Endothelial cell of umbilical vein (primary cell): ENCODE data around the gene GAST. TPM values are rescaled to one million over a fixed set of nuclear protein-coding genes. Genes with fewer than 3 reads are reported as not detected.

ENCODE experiments used
- BruUV-seq: library from RNA; stranded (reverse); fragments of 400-500 nt; replicated peaks from 2 replicates; lab custom pipeline; 2021; lab: Mats Ljungman, UMichigan
- CTCF ChIA-PET: fragments of 300-600, 350-600 bp; sonication (Branson Sonifier 250); formaldehyde crosslinking; loops from one replicate; lab custom pipeline; 2021; ENCODE audit warnings: antibody characterized with exemption, inconsistent platforms; lab: Charles Lee
- POLR2A ChIA-PET: fragments of 300-600, 350-600 bp; sonication (Branson Sonifier 250); formaldehyde crosslinking; loops from one replicate; lab custom pipeline; 2021; ENCODE audit warnings: antibody characterized with exemption, inconsistent platforms; lab: Charles Lee
- DNase-seq: peaks from one replicate; pipeline ENCODE4 v3.0.0-alpha.2; 2011; ENCODE audit warnings: low read depth, low spot score
- FAIRE-seq: peaks from 2 replicates; lab custom pipeline; 2011; peaks lifted over from hg19 to GRCh38; lab: Jason Lieb, UNC
- H2AFZ ChIP-seq: 2 replicates; pipeline ENCODE4 v1.6.0; 2012; ENCODE audit warnings: low read depth, low read length, control low read depth, inconsistent platforms
- H3K27ac ChIP-seq: 2 replicates; pipeline ENCODE4 v1.5.1; 2011; ENCODE audit warnings: low read depth, mild to moderate bottlenecking, control low read depth, low read length, moderate library complexity; ENCODE audit not compliant: insufficient read depth
- H3K27me3 ChIP-seq, 2 experiments: 2 replicates each; pipeline versions ENCODE4 v1.6.0 to v1.6.1; 2011; ENCODE audit warnings: low read length in 2 of 2, mixed read lengths in 1 of 2; ENCODE audit not compliant: control insufficient read depth in 2 of 2, insufficient read depth in 2 of 2
- H3K36me3 ChIP-seq, 2 experiments: 2 replicates in 1 of 2; 3 replicates in 1 of 2; pipeline ENCODE4 v1.5.1; 2011; ENCODE audit warnings: low read length in 2 of 2, mild to moderate bottlenecking in 1 of 2, moderate library complexity in 1 of 2; ENCODE audit not compliant: control insufficient read depth in 2 of 2, insufficient read depth in 2 of 2; ENCODE audit errors: extremely low read depth in 1 of 2
- H3K4me1 ChIP-seq: 3 replicates; pipeline ENCODE4 v1.5.1; 2011; ENCODE audit warnings: mild to moderate bottlenecking, low read length; ENCODE audit not compliant: control insufficient read depth, insufficient read depth; ENCODE audit errors: extremely low read depth
- H3K4me2 ChIP-seq: 2 replicates; pipeline ENCODE4 v1.6.1; 2011; ENCODE audit warnings: low read length, control low read depth, mixed read lengths; ENCODE audit not compliant: insufficient read depth
- H3K4me3 ChIP-seq, 3 experiments: fragments of 200-600 bp in 1 of 3; sonication (generic), shearing (Covaris generic) in 1 of 3; replicated peaks in 1 of 3; 2 replicates each; pipeline ENCODE4 v1.5.1; 2011 to 2016; ENCODE audit warnings: control low read depth in 3 of 3, low read length in 3 of 3, mild to moderate bottlenecking in 2 of 3, inconsistent platforms in 1 of 3, low read depth in 1 of 3, moderate library complexity in 1 of 3; ENCODE audit not compliant: insufficient read depth in 1 of 3
- H3K79me2 ChIP-seq: 2 replicates; pipeline ENCODE4 v1.6.0; 2012; ENCODE audit warnings: low read length, inconsistent platforms; ENCODE audit not compliant: control insufficient read depth, insufficient read depth
- H3K9ac ChIP-seq: replicated peaks from 2 replicates; pipeline ENCODE3; 2011; ENCODE audit warnings: low read length, control low read depth; ENCODE audit not compliant: insufficient read depth; ENCODE audit errors: extremely low read depth
- H3K9me1 ChIP-seq: replicated peaks from 3 replicates; pipeline ENCODE4 v1.6.0; 2011; ENCODE audit warnings: mild to moderate bottlenecking, low read length; ENCODE audit not compliant: control insufficient read depth, insufficient read depth; ENCODE audit errors: extremely low read depth
- H3K9me3 ChIP-seq: replicated peaks from 2 replicates; pipeline ENCODE4 v1.5.1; 2012; ENCODE audit warnings: low read length, inconsistent platforms; ENCODE audit not compliant: control insufficient read depth, insufficient read depth
- H4K20me1 ChIP-seq: replicated peaks from 2 replicates; pipeline ENCODE3; 2011; ENCODE audit warnings: mild to moderate bottlenecking, low read length; ENCODE audit not compliant: control insufficient read depth, insufficient read depth; ENCODE audit errors: extremely low read depth
- CTCF ChIP-seq, 2 donors: IDR thresholded peaks; 1 replicate in 1 of 2; 2 replicates in 1 of 2; pipeline ENCODE4 v1.5.1; 2011; ENCODE audit warnings: low read length in 2 of 2, mild to moderate bottlenecking in 2 of 2, moderate library complexity in 2 of 2, control low read depth in 1 of 2, inconsistent platforms in 1 of 2, low read depth in 1 of 2; ENCODE audit not compliant: insufficient read depth in 1 of 2; ENCODE audit errors: extremely low read depth in 1 of 2
- EZH2 ChIP-seq: IDR thresholded peaks from 2 replicates; pipeline ENCODE4 v1.6.1; 2012; ENCODE audit warnings: borderline replicate concordance, low read depth, mild to moderate bottlenecking, moderate library complexity, low read length, inconsistent platforms; ENCODE audit not compliant: severe bottlenecking
- FOS ChIP-seq: IDR thresholded peaks from 2 replicates; pipeline ENCODE4 v1.6.1; 2011; ENCODE audit warnings: mild to moderate bottlenecking, low read length, moderate library complexity, borderline replicate concordance; ENCODE audit not compliant: insufficient read depth
- GATA2 ChIP-seq: IDR thresholded peaks from 2 replicates; pipeline ENCODE4 v1.7.0; 2011; ENCODE audit warnings: low read depth, mild to moderate bottlenecking, moderate library complexity, mixed read lengths, low read length; ENCODE audit not compliant: insufficient read length, insufficient read depth
- JUN ChIP-seq: IDR thresholded peaks from 2 replicates; pipeline ENCODE4 v1.6.1; 2011; ENCODE audit warnings: borderline replicate concordance, low read depth; ENCODE audit not compliant: insufficient read length, insufficient read depth
- MAX ChIP-seq: IDR thresholded peaks from 2 replicates; pipeline ENCODE4 v1.6.1; 2011; ENCODE audit not compliant: insufficient read depth, insufficient read length
- MYC ChIP-seq: IDR thresholded peaks from one replicate; pipeline ENCODE4 v1.6.1; 2011; ENCODE audit warnings: mild to moderate bottlenecking, low read depth, low read length
- POLR2A ChIP-seq: IDR thresholded peaks from 2 replicates; pipeline ENCODE4 v1.6.1; 2012; ENCODE audit warnings: low read depth, mild to moderate bottlenecking, control low read depth, low read length
- POLR2AphosphoS5 ChIP-seq: IDR thresholded peaks from 2 replicates; pipeline ENCODE4 v1.6.1; 2012; ENCODE audit warnings: low read depth, mild to moderate bottlenecking, control low read depth, low read length, moderate library complexity; ENCODE audit not compliant: insufficient read depth
- dilution Hi-C: fragments of 300-500 bp; cut with MboI; formaldehyde crosslinking; loops from one replicate; pipeline ENCODE4 v1.15.0; 2019; ENCODE audit warnings: low sequenced_read_pairs; ENCODE audit not compliant: extremely low pct_ligation_motif_present
- intact Hi-C: fragments of 100-400 bp; cut with micrococcal nuclease; formaldehyde crosslinking; loops from one replicate; pipeline ENCODE4 v1.10.0; 2022
- polyA plus RNA-seq, 4 experiments: library from polyadenylated mRNA; depleted of rRNA in 3 of 4; stranded (reverse) in 3 of 4; unstranded in 1 of 4; fragments of >200 nt; gene quantifications; 2 replicates each; pipeline versions ENCODE4 v1.2.1 to v1.2.3, GENCODE V29; 2011 to 2012; ENCODE audit warnings: missing spikeins in 1 of 4
- small RNA-seq: library from RNA; depleted of rRNA; stranded (forward); fragments of <200 nt; gene quantifications from one replicate; pipeline ENCODE3, GENCODE V24; 2012; ENCODE audit warnings: low replicate concordance, low read depth; ENCODE audit not compliant: insufficient read depth, insufficient read length
- total RNA-seq: library from RNA; stranded (reverse); gene quantifications from 2 replicates; pipeline ENCODE4 v1.2.3, GENCODE V29; 2021

GAST gene
- total and polyA plus RNA-seq, 2 donors (not counting 3 experiments of a cell fraction or from before 2014, with no cell fraction given) = not detected

GRCh38 chr17:41763327-41763726 lies 51.2 kb downstream of the GAST start:
- Histone ChIP-seq H3K36me3 (peaks cover 5 to 59% of the 10 kb centered on the region in 2 experiments), H3K27me3 (no peaks in the 10 kb centered on the region), H3K79me2 (no peaks in the 10 kb centered on the region), H3K27ac (no peak overlapping the region), H3K9me3 (no peaks in the 10 kb centered on the region), H3K9me1 (no peaks in the 10 kb centered on the region), H2AFZ (no peak overlapping the region), H3K9ac (no peak overlapping the region), H4K20me1 (no peaks in the 10 kb centered on the region), H3K4me1 (no peaks in the 10 kb centered on the region), H3K4me2 (no peak overlapping the region), H3K4me3 (no peak overlapping the region)
- BruUV-seq = no TSS peak
- FAIRE-seq (no peak), DNase-seq (no peak)
- dilution Hi-C loops (no loop called here), intact Hi-C loops (no loop called here)
- ChIA-PET CTCF (interaction anchor here (1.6 kb wide), 1 partner anchor 23 kb away, joined by 5 read pairs; the partner anchor contains the start of gene JUP), POLR2A (interaction anchor here (0.7 kb wide), 1 partner anchor 10 kb away, joined by 3 read pairs; no protein-coding TSS in a partner anchor)
- no peak for TF ChIP-seq EZH2
- no peak for TF ChIP-seq MAX
- no peak for TF ChIP-seq MYC
- no peak for TF ChIP-seq POLR2A
- no peak for TF ChIP-seq GATA2
- TF ChIP-seq JUN = no peak
- TF ChIP-seq CTCF (IDR thresholded peaks at IDR 0.05; ENCODE audit: extremely low read depth in 1 of 2, insufficient read depth in 1 of 2, low read depth in 1 of 2, low read length in 2 of 2) = no peak
- TF ChIP-seq FOS = no peak
- TF ChIP-seq POLR2AphosphoS5 = no peak

Small RNA genes lying within 50 kb of the gene (small RNA-seq; reads per million reads assigned to genes)
- not detected for gene RN7SL399P
- not detected for gene RNA5SP442

Other genes with a start within 250 kb of the GAST start
- gene KRT32, start 244.9 kb upstream of the GAST start, total RNA-seq = not detected in 2 replicates
- gene KRT32, start 244.9 kb upstream of the GAST start, polyA plus RNA-seq = not detected in 2 replicates
- gene KRT35, start 231.2 kb upstream of the GAST start, total RNA-seq = not detected in 2 replicates
- gene KRT35, start 231.2 kb upstream of the GAST start, polyA plus RNA-seq = 0.08 TPM in 1 of 2 replicates, not detected in the other
- not detected in 2 replicates for gene KRT36, start 222.4 kb upstream of the GAST start, total RNA-seq
- 0.04 and 0.11 TPM in 2 replicates for gene KRT36, start 222.4 kb upstream of the GAST start, polyA plus RNA-seq
- gene KRT13, start 206.7 kb upstream of the GAST start, total RNA-seq = not detected in 2 replicates
- not detected in 2 replicates for gene KRT13, start 206.7 kb upstream of the GAST start, polyA plus RNA-seq
- 2.8 TPM in 2 replicates for gene KRT15, start 193.4 kb upstream of the GAST start, total RNA-seq
- 0.68 and 0.83 TPM in 2 replicates for gene KRT15, start 193.4 kb upstream of the GAST start, polyA plus RNA-seq
- gene KRT19, start 184.0 kb upstream of the GAST start, total RNA-seq = 14.9 and 23.3 TPM in 2 replicates
- gene KRT19, start 184.0 kb upstream of the GAST start, polyA plus RNA-seq = 12.9 and 20.1 TPM in 2 replicates
- gene KRT9, start 140.3 kb upstream of the GAST start, total RNA-seq = not detected in 2 replicates
- gene KRT9, start 140.3 kb upstream of the GAST start, polyA plus RNA-seq = not detected in 2 replicates
- gene KRT14, start 125.4 kb upstream of the GAST start, total RNA-seq = 0.18 and 0.66 TPM in 2 replicates
- gene KRT14, start 125.4 kb upstream of the GAST start, polyA plus RNA-seq = 0.11 and 0.12 TPM in 2 replicates
- not detected in 2 replicates for gene KRT16, start 99.6 kb upstream of the GAST start, total RNA-seq
- gene KRT16, start 99.6 kb upstream of the GAST start, polyA plus RNA-seq = not detected in 2 replicates
- gene KRT17, start 87.8 kb upstream of the GAST start, total RNA-seq = 0.55 and 1.6 TPM in 2 replicates
- 0.83 and 0.96 TPM in 2 replicates for gene KRT17, start 87.8 kb upstream of the GAST start, polyA plus RNA-seq
- 814 and 839 TPM in 2 replicates for gene EIF1, start 23.4 kb upstream of the GAST start, total RNA-seq
- 145 and 168 TPM in 2 replicates for gene EIF1, start 23.4 kb upstream of the GAST start, polyA plus RNA-seq
- 0.23 and 0.24 TPM in 2 replicates for gene HAP1, start 22.3 kb downstream of the GAST start, total RNA-seq
- 0.07 and 0.11 TPM in 2 replicates for gene HAP1, start 22.3 kb downstream of the GAST start, polyA plus RNA-seq
- 170 and 171 TPM in 2 replicates for gene JUP, start 74.4 kb downstream of the GAST start, total RNA-seq
- gene JUP, start 74.4 kb downstream of the GAST start, polyA plus RNA-seq = 98.0 and 100 TPM in 2 replicates
- gene P3H4, start 99.6 kb downstream of the GAST start, total RNA-seq = 37.1 and 39.2 TPM in 2 replicates
- gene P3H4, start 99.6 kb downstream of the GAST start, polyA plus RNA-seq = 57.3 and 58.3 TPM in 2 replicates
- 163 and 168 TPM in 2 replicates for gene FKBP10, start 100.7 kb downstream of the GAST start, total RNA-seq
- gene FKBP10, start 100.7 kb downstream of the GAST start, polyA plus RNA-seq = 377 and 431 TPM in 2 replicates
- 57.4 and 67.3 TPM in 2 replicates for gene NT5C3B, start 123.9 kb downstream of the GAST start, total RNA-seq
- gene NT5C3B, start 123.9 kb downstream of the GAST start, polyA plus RNA-seq = 75.5 and 92.5 TPM in 2 replicates
- not detected in 2 replicates for gene KLHL10, start 125.5 kb downstream of the GAST start, total RNA-seq
- 0.10 TPM in 1 of 2 replicates, not detected in the other for gene KLHL10, start 125.5 kb downstream of the GAST start, polyA plus RNA-seq
- gene KLHL11, start 153.1 kb downstream of the GAST start, total RNA-seq = 11.0 and 12.6 TPM in 2 replicates
- 2.9 and 3.1 TPM in 2 replicates for gene KLHL11, start 153.1 kb downstream of the GAST start, polyA plus RNA-seq
- 324 and 329 TPM in 2 replicates for gene ACLY, start 206.6 kb downstream of the GAST start, total RNA-seq
- gene ACLY, start 206.6 kb downstream of the GAST start, polyA plus RNA-seq = 174 and 176 TPM in 2 replicates
- gene ODAD4, start 218.3 kb downstream of the GAST start, total RNA-seq = 0.60 and 1.0 TPM in 2 replicates
- 0.19 TPM in 1 of 2 replicates, not detected in the other for gene ODAD4, start 218.3 kb downstream of the GAST start, polyA plus RNA-seq